Neural crest cell (in vitro differentiated cells): Measurements from ENCODE around the gene TNPO3. TPM values are rescaled to one million over a fixed set of nuclear protein-coding genes. Genes with fewer than 3 reads are reported as not detected.

Experiments used
- DNase-seq: peaks from one replicate; pipeline ENCODE4 v3.0.0; 2021; ENCODE audit warnings: low read depth, mixed read lengths, low spot score
- H3K27ac Mint-ChIP-seq: one replicate; pipeline ENCODE4 v1.8.0; 2021; ENCODE audit warnings: mild to moderate bottlenecking, mixed read lengths; ENCODE audit not compliant: unreplicated experiment
- H3K27me3 Mint-ChIP-seq: 2 replicates; pipeline ENCODE4 v1.8.0; 2021; ENCODE audit warnings: low read depth, mild to moderate bottlenecking, mixed read lengths
- H3K36me3 Mint-ChIP-seq: 2 replicates; pipeline ENCODE4 v1.8.0; 2021; ENCODE audit warnings: low read depth, mild to moderate bottlenecking, mixed read lengths
- H3K4me1 Mint-ChIP-seq: 2 replicates; pipeline ENCODE4 v1.8.0; 2021; ENCODE audit warnings: mixed read lengths
- H3K4me3 Mint-ChIP-seq: one replicate; pipeline ENCODE4 v1.8.0; 2021; ENCODE audit warnings: mild to moderate bottlenecking, mixed read lengths
- H3K9me3 Mint-ChIP-seq: 2 replicates; pipeline ENCODE4 v1.8.0; 2021; ENCODE audit warnings: mixed read lengths
- total RNA-seq: library from RNA; stranded (reverse); gene quantifications from 2 replicates; pipeline ENCODE4 v1.2.1, GENCODE V29; 2021
- TF ChIP-seq, protein P1 (sequence below): fragments of 200-600 bp; sonication (generic); conservative IDR thresholded peaks from 2 replicates; pipeline ENCODE4 v1.5.0; 2021; ENCODE audit warnings: antibody characterized with exemption, mild to moderate bottlenecking

Gene TNPO3
- total RNA-seq, 1 donor from 2014 or later, result 67.5 TPM

DNA sequence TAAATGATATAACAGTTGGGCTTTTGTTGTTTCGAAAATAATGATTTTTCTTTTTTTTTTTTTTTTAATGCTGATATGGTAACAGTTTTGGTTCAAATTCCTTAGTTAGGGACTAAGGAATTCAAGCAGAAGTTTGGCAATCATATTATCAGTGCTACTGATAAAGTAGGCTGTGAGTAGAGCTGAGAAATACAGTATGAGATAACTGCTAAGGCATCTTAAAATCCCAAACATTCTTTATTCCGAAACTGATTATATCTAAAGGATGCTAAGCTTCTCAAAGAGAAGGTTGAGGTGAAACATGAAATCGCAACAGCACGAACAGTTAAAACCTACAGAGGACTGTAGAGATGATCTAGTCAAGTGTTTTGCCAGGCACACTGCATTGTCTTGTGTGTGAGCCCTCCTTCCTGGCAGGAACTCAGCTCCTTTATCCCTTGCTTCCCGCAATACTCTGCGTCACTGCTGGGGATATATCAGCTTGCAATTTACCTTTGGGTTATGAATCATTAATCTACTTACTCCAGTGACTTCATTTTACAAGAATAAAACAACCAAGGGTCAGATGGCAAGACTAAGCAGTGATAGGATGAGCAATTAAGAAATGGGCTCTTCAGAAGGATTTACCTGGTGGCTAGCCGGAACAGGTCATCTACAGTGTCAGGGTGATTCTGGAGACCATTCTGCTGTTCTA is 80.5 kb downstream of the TNPO3 start:
- Mint-ChIP-seq H3K36me3 (peaks cover 17% of the 10 kb centered on the region), H3K27ac (no peak overlapping the region), H3K27me3 (no peaks in the 10 kb centered on the region)

DNA sequence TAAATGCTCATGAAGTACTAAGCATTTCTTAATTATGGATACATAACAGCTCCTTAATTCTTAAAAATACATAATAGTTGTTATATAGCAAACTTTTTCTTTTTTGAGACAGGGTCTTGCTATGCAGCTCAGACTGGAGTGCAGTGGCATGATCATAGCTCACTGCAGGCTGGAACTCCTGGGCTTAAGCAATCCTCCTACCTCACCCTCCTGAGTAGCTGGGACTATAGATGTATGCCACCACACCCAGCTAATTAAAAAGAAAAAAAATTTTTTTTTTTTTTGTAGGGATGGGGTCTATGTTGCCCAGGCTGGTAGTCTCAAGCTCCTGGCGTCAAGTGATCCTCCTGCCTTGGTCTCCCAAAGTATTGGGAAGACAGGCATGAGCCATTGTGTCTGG is 86.3 kb downstream of the TNPO3 start:
- H3K27ac Mint-ChIP-seq, result no peak overlapping the region

More for the DNA sequence above, 80.5 kb downstream of the TNPO3 start:
- TF ChIP-seq, protein P1, sequence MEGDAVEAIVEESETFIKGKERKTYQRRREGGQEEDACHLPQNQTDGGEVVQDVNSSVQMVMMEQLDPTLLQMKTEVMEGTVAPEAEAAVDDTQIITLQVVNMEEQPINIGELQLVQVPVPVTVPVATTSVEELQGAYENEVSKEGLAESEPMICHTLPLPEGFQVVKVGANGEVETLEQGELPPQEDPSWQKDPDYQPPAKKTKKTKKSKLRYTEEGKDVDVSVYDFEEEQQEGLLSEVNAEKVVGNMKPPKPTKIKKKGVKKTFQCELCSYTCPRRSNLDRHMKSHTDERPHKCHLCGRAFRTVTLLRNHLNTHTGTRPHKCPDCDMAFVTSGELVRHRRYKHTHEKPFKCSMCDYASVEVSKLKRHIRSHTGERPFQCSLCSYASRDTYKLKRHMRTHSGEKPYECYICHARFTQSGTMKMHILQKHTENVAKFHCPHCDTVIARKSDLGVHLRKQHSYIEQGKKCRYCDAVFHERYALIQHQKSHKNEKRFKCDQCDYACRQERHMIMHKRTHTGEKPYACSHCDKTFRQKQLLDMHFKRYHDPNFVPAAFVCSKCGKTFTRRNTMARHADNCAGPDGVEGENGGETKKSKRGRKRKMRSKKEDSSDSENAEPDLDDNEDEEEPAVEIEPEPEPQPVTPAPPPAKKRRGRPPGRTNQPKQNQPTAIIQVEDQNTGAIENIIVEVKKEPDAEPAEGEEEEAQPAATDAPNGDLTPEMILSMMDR, result no peak
- H3K9me3 Mint-ChIP-seq, result no peaks in the 10 kb centered on the region
- no peaks in the 10 kb centered on the region for H3K4me1 Mint-ChIP-seq
- DNase-seq, result no peak
- H3K4me3 Mint-ChIP-seq, result no peak overlapping the region

DNA sequence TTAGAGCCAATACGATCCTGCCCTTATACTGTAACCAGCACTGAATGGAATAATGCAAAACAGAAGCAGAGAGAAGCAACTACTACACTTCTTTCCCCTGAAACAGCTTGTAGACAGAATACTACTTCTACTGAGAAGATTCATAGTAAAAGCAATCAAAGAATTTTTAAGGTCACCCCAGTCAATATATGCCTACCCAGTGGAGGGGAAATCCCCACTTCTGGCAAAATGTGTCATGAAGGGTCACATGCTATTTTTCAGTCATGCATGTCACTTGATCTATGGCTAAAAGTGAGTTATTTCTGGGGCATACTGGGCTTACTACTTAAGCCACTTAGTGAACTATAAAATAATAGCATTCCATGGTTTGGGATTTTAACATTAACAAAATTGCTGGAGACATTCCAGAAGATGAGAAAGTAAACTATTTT is 91.6 kb downstream of the TNPO3 start:
- Mint-ChIP-seq H3K4me1 (no peaks in the 10 kb centered on the region), H3K9me3 (no peaks in the 10 kb centered on the region), H3K4me3 (no peak overlapping the region), H3K36me3 (peaks cover 35% of the 10 kb centered on the region), H3K27ac (no peak overlapping the region), H3K27me3 (no peaks in the 10 kb centered on the region)
- TF ChIP-seq, protein P1, result no peak
- DNase-seq, result no peak

More for the DNA sequence above, 86.3 kb downstream of the TNPO3 start:
- Mint-ChIP-seq H3K4me1 (no peaks in the 10 kb centered on the region), H3K27me3 (no peaks in the 10 kb centered on the region), H3K36me3 (peaks cover 24% of the 10 kb centered on the region), H3K9me3 (no peaks in the 10 kb centered on the region), H3K4me3 (no peak overlapping the region)
- TF ChIP-seq, protein P1, result no peak
- no peak for DNase-seq

DNA sequence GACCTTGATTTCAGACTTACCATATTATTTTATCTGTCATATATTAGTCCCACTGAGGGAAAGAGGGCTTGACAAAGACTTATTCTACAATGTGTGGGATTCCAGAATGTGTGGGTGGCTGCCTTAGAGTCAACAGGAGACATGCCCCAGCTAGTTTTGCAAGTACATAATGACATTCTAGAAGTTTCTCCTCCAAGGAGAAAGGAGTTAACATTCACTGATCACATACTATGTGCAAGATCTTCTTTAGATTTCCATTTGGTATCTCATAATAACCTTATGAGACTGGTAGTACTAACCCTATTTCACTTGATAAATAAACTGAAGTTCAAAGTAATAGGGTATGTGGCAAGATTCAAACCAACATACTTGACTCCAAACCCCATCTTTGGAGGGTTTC is 92.0 kb downstream of the TNPO3 start:
- TF ChIP-seq, protein P1, result no peak
- Mint-ChIP-seq H3K9me3 (no peaks in the 10 kb centered on the region), H3K36me3 (peaks cover 35% of the 10 kb centered on the region), H3K4me3 (no peak overlapping the region), H3K27me3 (no peaks in the 10 kb centered on the region), H3K27ac (no peak overlapping the region), H3K4me1 (no peaks in the 10 kb centered on the region)
- no peak for DNase-seq

DNA sequence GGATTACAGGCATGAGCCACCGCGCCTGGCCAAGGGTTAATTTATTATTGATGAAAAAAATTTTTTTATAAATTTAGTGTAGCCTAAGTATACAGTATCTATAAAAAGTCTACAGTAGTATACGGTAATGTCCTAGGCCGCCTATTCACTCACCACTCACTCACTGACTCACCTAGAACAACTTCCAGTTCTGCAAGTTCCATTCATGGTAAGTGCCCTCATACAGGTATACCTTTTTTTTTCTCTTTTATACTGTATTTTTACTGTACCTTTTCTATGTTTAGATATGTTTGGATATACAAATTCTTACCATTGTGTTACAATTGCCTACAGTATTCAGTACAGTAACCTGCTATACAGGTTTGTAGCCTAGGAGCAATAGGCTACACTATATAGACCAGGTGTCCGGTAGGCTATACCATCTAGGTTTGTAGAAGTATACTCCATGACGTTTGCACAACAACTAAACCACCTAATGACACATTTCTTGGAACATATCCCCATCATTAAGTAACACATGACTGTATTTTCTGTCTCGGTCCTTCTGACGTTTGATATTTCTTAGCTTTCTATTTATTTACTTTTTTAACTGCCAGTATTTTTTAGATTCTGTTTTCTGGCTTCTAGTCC is 93.8 kb downstream of the TNPO3 start:
- H3K27ac Mint-ChIP-seq, result no peak overlapping the region
- no peaks in the 10 kb centered on the region for H3K9me3 Mint-ChIP-seq
- H3K4me3 Mint-ChIP-seq, result no peak overlapping the region
- H3K27me3 Mint-ChIP-seq, result no peaks in the 10 kb centered on the region
- peaks cover 33% of the 10 kb centered on the region for H3K36me3 Mint-ChIP-seq
- DNase-seq, result no peak
- no peaks in the 10 kb centered on the region for H3K4me1 Mint-ChIP-seq
- TF ChIP-seq, protein P1, result no peak
